Measurements from ENCODE around the gene LENG9.
A peak's percentile ranks its signal among the peaks of the same experiment; 100 is the strongest.

Gene LENG9

DNA sequence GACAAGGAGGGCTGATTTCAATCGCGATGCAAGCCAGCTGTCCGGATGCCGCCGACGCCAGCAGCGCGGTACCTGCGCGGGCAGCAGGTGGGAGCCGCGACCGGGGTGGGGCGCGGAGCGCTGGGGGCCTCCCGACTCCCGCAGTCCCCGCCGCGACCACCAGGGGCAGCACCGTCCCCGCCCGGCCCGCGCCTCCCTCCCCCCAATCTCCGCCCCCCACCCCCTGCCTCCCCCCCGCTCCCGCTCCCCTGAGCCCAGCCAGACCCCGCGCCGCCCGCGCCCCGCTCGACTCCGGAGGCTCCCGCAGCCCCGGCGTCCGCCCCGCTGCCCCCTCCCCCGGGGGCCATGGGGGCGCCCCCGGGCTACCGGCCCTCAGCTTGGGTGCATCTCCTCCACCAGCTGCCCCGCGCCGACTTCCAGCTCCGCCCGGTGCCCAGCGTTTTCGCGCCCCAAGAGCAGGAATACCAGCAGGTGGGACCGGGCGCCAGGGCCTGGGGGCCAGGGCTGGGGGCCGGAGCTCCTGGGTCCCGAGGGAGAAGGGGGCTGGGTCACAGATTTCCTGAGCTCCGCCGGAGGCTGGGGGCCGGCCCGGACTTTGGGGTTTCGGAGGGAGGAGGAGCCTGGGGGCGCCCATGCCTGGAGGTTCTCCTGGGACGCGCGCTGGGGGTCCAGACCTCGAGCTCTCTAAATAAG, 48.2 kb downstream of the LENG9 start, which contains the start of gene TTYH1:
TTYH1 (plus strand) TSS at position 257 of the 693 bp plus-strand sequence; CDS start at position 346, 89 bp downstream.
- Histone ChIP-seq H3K4me1 (ENCODE audit: control insufficient read depth, insufficient read depth, low read length) (peaks cover 33% of the 10 kb centered on the region), H3K27ac (ENCODE audit: insufficient read depth, low read depth, low read length, poor library complexity, severe bottlenecking) (no peak within 1 kb of the TSS), H3K4me3 (ENCODE audit: insufficient read depth, low read depth, low read length) (peak within 1 kb of the TSS; percentile 85), H3K27me3 (ENCODE audit: control insufficient read depth, insufficient read depth, low read length, poor library complexity, severe bottlenecking) (peaks cover 15% of the 10 kb centered on the region), H3K36me3 (ENCODE audit: control insufficient read depth, insufficient read depth, low read length) (peaks cover 4% of the 10 kb centered on the region), H3K9me3 (ENCODE audit: control insufficient read depth, low read length) (no peaks in the 10 kb centered on the region)
- WGBS, 2 experiments: 1% methylated on average over 60 to 66 of the region's 68 CpGs

- peaks cover 4% of the 10 kb centered on the region for H3K36me3 ChIP-seq (ENCODE audit: control insufficient read depth, insufficient read depth, low read length)
- no peak overlapping the region for H3K27ac ChIP-seq (ENCODE audit: insufficient read depth, low read depth, low read length, poor library complexity, severe bottlenecking)
- H3K9me3 ChIP-seq (ENCODE audit: control insufficient read depth, low read length): no peaks in the 10 kb centered on the region
- peaks cover 15% of the 10 kb centered on the region for H3K27me3 ChIP-seq (ENCODE audit: control insufficient read depth, insufficient read depth, low read length, poor library complexity, severe bottlenecking)
- 86 to 93% methylated on average over 4 of the region's 4 CpGs for WGBS, 2 experiments
- peaks cover 26% of the 10 kb centered on the region for H3K4me1 ChIP-seq (ENCODE audit: control insufficient read depth, insufficient read depth, low read length)
- H3K4me3 ChIP-seq (ENCODE audit: insufficient read depth, low read depth, low read length): no peak overlapping the region
Measured at GRCh38 chr19:54414156-54414555, 49.4 kb downstream of the LENG9 start.

GRCh38 chr19:54412877-54413276, 50.7 kb downstream of the LENG9 start:
- Histone ChIP-seq H3K4me3 (ENCODE audit: insufficient read depth, low read depth, low read length) (no peak overlapping the region), H3K4me1 (ENCODE audit: control insufficient read depth, insufficient read depth, low read length) (peaks cover 13% of the 10 kb centered on the region), H3K27me3 (ENCODE audit: control insufficient read depth, insufficient read depth, low read length, poor library complexity, severe bottlenecking) (peaks cover 15% of the 10 kb centered on the region), H3K9me3 (ENCODE audit: control insufficient read depth, low read length) (no peaks in the 10 kb centered on the region), H3K27ac (ENCODE audit: insufficient read depth, low read depth, low read length, poor library complexity, severe bottlenecking) (no peak overlapping the region), H3K36me3 (ENCODE audit: control insufficient read depth, insufficient read depth, low read length) (peaks cover 4% of the 10 kb centered on the region)
- WGBS, 2 experiments: 80 to 92% methylated on average over 2 to 4 of the region's 4 CpGs
